ENCODE results near the gene GIPR.

Gene GIPR

GRCh38 chr19:45664575-45664974 lies 3.4 kb upstream of the GIPR start:
- H3K4me3 ChIP-seq (ENCODE audit: low read depth, low read length), result no peak overlapping the region
- no peak for TF ChIP-seq CTCF (IDR thresholded peaks at IDR 0.05; ENCODE audit: low read depth, low read length)

GRCh38 chr19:45668342-45668871 lies 386 bp downstream of the GIPR start:
- TF ChIP-seq CTCF (IDR thresholded peaks at IDR 0.05; ENCODE audit: low read depth, low read length), result no peak
- peak overlapping the region; percentile 56 for H3K4me3 ChIP-seq (ENCODE audit: low read depth, low read length)

- TF ChIP-seq CTCF (IDR thresholded peaks at IDR 0.05; ENCODE audit: low read depth, low read length), result no peak
- no peak overlapping the region for H3K4me3 ChIP-seq (ENCODE audit: low read depth, low read length)
Measured at GRCh38 chr19:45670670-45671453, 2.8 kb downstream of the GIPR start.

GRCh38 chr19:45674946-45675345 lies 6.9 kb downstream of the GIPR start:
- no peak for TF ChIP-seq CTCF (IDR thresholded peaks at IDR 0.05; ENCODE audit: low read depth, low read length)
- no peak overlapping the region for H3K4me3 ChIP-seq (ENCODE audit: low read depth, low read length)

GRCh38 chr19:45676851-45677263 lies 8.8 kb downstream of the GIPR start:
- no peak for TF ChIP-seq CTCF (IDR thresholded peaks at IDR 0.05; ENCODE audit: low read depth, low read length)
- H3K4me3 ChIP-seq (ENCODE audit: low read depth, low read length), result 0 out of 2 replicates have a peak overlapping the region, but pooled peaks have one; percentile 17

GRCh38 chr19:45677351-45678230 lies 9.6 kb downstream of the GIPR start:
- H3K4me3 ChIP-seq (ENCODE audit: low read depth, low read length), result peak overlapping the region; percentile 35; the same call in 1 of the 2 replicates
- TF ChIP-seq CTCF (IDR thresholded peaks at IDR 0.05; ENCODE audit: low read depth, low read length), result peak; percentile 14; the same call in 1 of the 2 replicates

All from WI38 (cell line).